GM23338 (cell line): ENCODE results near the gene C10orf90. TPM values are rescaled to one million over a fixed set of nuclear protein-coding genes. Genes with fewer than 3 reads are reported as not detected.

Source experiments
- ATAC-seq: fragments of 200-7000 bp; cut with Tn5 transposase; 3 replicates; pipeline ENCODE4 v1.9.1; 2020
- DNase-seq: peaks from one replicate; pipeline ENCODE4 v3.0.0-alpha.2; 2015; ENCODE audit warnings: low spot score
- H2AFZ ChIP-seq: fragments of 200-600 bp; sonication (generic); 2 replicates; pipeline ENCODE4 v1.8.0; 2016; ENCODE audit warnings: antibody characterized with exemption, mild to moderate bottlenecking, moderate library complexity
- H3F3A ChIP-seq: fragments of 200-600 bp; sonication (generic); replicated peaks from 2 replicates; pipeline ENCODE4 v1.8.0; 2017; ENCODE audit warnings: antibody characterized with exemption, mixed run types, low read depth
- H3K27ac ChIP-seq: fragments of 200-600 bp; sonication (generic); 2 replicates; pipeline ENCODE4 v1.6.1; 2016; ENCODE audit warnings: low read depth
- H3K27me3 ChIP-seq: fragments of 200-600 bp; sonication (generic); 2 replicates; pipeline ENCODE4 v1.8.0; 2016; ENCODE audit warnings: mild to moderate bottlenecking, mixed run types, moderate library complexity; ENCODE audit not compliant: insufficient read depth
- H3K36me3 ChIP-seq: fragments of 200-600 bp; sonication (generic); 2 replicates; pipeline ENCODE4 v1.8.0; 2016; ENCODE audit warnings: mild to moderate bottlenecking; ENCODE audit not compliant: insufficient read depth
- H3K4me1 ChIP-seq: fragments of 200-600 bp; sonication (generic); 2 replicates; pipeline ENCODE4 v1.8.0; 2016; ENCODE audit warnings: mild to moderate bottlenecking, moderate library complexity; ENCODE audit not compliant: insufficient read depth
- H3K4me2 ChIP-seq: fragments of 200-600 bp; sonication (generic); 2 replicates; pipeline ENCODE4 v1.7.1; 2017; ENCODE audit warnings: mixed run types
- H3K4me3 ChIP-seq: fragments of 200-600 bp; sonication (generic); 2 replicates; pipeline ENCODE4 v1.6.1; 2016; ENCODE audit warnings: mixed run types
- H3K79me2 ChIP-seq: fragments of 200-600 bp; sonication (generic); replicated peaks from 2 replicates; pipeline ENCODE4 v1.8.0; 2017; ENCODE audit warnings: mild to moderate bottlenecking; ENCODE audit not compliant: insufficient read depth
- H3K9me2 ChIP-seq: fragments of 200-600 bp; sonication (generic); 2 replicates; pipeline ENCODE4 v1.8.0; 2017; ENCODE audit not compliant: insufficient read depth
- H4K20me1 ChIP-seq: fragments of 200-600 bp; sonication (generic); replicated peaks from 2 replicates; pipeline ENCODE4 v1.8.0; 2017; ENCODE audit warnings: mild to moderate bottlenecking; ENCODE audit not compliant: insufficient read depth
- H3K27ac Mint-ChIP-seq: 2 replicates; pipeline ENCODE4 v1.8.0; 2020; ENCODE audit warnings: inconsistent platforms, mild to moderate bottlenecking, moderate library complexity, mixed read lengths
- H3K27me3 Mint-ChIP-seq: 3 replicates; pipeline ENCODE4 v1.8.0; 2022; ENCODE audit warnings: low read depth, mild to moderate bottlenecking, moderate library complexity, mixed read lengths, inconsistent platforms; ENCODE audit not compliant: insufficient read depth, poor library complexity
- H3K36me3 Mint-ChIP-seq: 3 replicates; pipeline ENCODE4 v1.8.0; 2021; ENCODE audit warnings: low read depth, mild to moderate bottlenecking, inconsistent platforms, moderate library complexity, mixed read lengths
- H3K4me1 Mint-ChIP-seq: 3 replicates; pipeline ENCODE4 v1.8.0; 2020; ENCODE audit warnings: mild to moderate bottlenecking, inconsistent platforms, mixed read lengths
- H3K4me3 Mint-ChIP-seq: 3 replicates; pipeline ENCODE4 v1.8.0; 2021; ENCODE audit warnings: moderate library complexity, mild to moderate bottlenecking, inconsistent platforms, mixed read lengths
- H3K9me3 Mint-ChIP-seq: 3 replicates; pipeline ENCODE4 v1.8.0; 2020; ENCODE audit warnings: moderate library complexity, mild to moderate bottlenecking, inconsistent platforms, mixed read lengths
- CREB1 ChIP-seq: fragments of 250-450 bp; sonication (Bioruptor Pico); IDR thresholded peaks from 2 replicates; pipeline ENCODE4 v1.5.0; 2020; ENCODE audit warnings: low read depth, mild to moderate bottlenecking, moderate library complexity
- ETS1 ChIP-seq: IDR thresholded peaks from 2 replicates; pipeline ENCODE4 v1.6.1; 2016; ENCODE audit warnings: antibody characterized with exemption
- EZH2 ChIP-seq: fragments of 200-600 bp; sonication (generic); IDR thresholded peaks from one replicate; pipeline ENCODE4 v1.8.0; 2017; ENCODE audit warnings: antibody characterized with exemption, mild to moderate bottlenecking, low read depth; ENCODE audit not compliant: unreplicated experiment
- EZH2phosphoT487 ChIP-seq: fragments of 200-600 bp; sonication (generic); IDR thresholded peaks from one replicate; pipeline ENCODE4 v1.8.1; 2018; ENCODE audit warnings: antibody characterized with exemption; ENCODE audit not compliant: unreplicated experiment
- POLR2AphosphoS5 ChIP-seq: IDR thresholded peaks from 2 replicates; pipeline ENCODE4 v1.6.1; 2016; ENCODE audit warnings: antibody characterized with exemption, low read depth
- ZNF114 ChIP-seq: fragments of 250-450 bp; sonication (Bioruptor Pico); IDR thresholded peaks from 2 replicates; pipeline ENCODE4 v1.5.0; 2020; ENCODE audit warnings: mild to moderate bottlenecking, moderate library complexity
- ZNF331 ChIP-seq: fragments of 250-450 bp; sonication (Bioruptor Pico); IDR thresholded peaks from 2 replicates; pipeline ENCODE4 v1.5.0; 2020; ENCODE audit warnings: low read depth, mild to moderate bottlenecking, moderate library complexity
- polyA plus RNA-seq: library from polyadenylated mRNA; unstranded; fragments of >200 nt; fragmentation: Nextera tagmentation; extraction: Ambion mirVana; gene quantifications from 2 replicates; pipeline ENCODE4 v1.2.1, GENCODE V29; 2016
- total RNA-seq: library from RNA; depleted of rRNA; stranded (reverse); fragments of >200 nt; shearing (Covaris generic); gene quantifications from 2 replicates; pipeline ENCODE4 v1.2.3, GENCODE V29; 2014
- TF ChIP-seq, protein P1 (sequence below): fragments of 250-450 bp; sonication (Bioruptor Pico); IDR thresholded peaks from 2 replicates; pipeline ENCODE4 v1.5.0; 2020; ENCODE audit warnings: mild to moderate bottlenecking, moderate library complexity

The C10orf90 gene
- total and polyA plus RNA-seq, 2 experiments from 2014 or later, result 0.76 to 0.97 TPM

- TF ChIP-seq, protein P1, sequence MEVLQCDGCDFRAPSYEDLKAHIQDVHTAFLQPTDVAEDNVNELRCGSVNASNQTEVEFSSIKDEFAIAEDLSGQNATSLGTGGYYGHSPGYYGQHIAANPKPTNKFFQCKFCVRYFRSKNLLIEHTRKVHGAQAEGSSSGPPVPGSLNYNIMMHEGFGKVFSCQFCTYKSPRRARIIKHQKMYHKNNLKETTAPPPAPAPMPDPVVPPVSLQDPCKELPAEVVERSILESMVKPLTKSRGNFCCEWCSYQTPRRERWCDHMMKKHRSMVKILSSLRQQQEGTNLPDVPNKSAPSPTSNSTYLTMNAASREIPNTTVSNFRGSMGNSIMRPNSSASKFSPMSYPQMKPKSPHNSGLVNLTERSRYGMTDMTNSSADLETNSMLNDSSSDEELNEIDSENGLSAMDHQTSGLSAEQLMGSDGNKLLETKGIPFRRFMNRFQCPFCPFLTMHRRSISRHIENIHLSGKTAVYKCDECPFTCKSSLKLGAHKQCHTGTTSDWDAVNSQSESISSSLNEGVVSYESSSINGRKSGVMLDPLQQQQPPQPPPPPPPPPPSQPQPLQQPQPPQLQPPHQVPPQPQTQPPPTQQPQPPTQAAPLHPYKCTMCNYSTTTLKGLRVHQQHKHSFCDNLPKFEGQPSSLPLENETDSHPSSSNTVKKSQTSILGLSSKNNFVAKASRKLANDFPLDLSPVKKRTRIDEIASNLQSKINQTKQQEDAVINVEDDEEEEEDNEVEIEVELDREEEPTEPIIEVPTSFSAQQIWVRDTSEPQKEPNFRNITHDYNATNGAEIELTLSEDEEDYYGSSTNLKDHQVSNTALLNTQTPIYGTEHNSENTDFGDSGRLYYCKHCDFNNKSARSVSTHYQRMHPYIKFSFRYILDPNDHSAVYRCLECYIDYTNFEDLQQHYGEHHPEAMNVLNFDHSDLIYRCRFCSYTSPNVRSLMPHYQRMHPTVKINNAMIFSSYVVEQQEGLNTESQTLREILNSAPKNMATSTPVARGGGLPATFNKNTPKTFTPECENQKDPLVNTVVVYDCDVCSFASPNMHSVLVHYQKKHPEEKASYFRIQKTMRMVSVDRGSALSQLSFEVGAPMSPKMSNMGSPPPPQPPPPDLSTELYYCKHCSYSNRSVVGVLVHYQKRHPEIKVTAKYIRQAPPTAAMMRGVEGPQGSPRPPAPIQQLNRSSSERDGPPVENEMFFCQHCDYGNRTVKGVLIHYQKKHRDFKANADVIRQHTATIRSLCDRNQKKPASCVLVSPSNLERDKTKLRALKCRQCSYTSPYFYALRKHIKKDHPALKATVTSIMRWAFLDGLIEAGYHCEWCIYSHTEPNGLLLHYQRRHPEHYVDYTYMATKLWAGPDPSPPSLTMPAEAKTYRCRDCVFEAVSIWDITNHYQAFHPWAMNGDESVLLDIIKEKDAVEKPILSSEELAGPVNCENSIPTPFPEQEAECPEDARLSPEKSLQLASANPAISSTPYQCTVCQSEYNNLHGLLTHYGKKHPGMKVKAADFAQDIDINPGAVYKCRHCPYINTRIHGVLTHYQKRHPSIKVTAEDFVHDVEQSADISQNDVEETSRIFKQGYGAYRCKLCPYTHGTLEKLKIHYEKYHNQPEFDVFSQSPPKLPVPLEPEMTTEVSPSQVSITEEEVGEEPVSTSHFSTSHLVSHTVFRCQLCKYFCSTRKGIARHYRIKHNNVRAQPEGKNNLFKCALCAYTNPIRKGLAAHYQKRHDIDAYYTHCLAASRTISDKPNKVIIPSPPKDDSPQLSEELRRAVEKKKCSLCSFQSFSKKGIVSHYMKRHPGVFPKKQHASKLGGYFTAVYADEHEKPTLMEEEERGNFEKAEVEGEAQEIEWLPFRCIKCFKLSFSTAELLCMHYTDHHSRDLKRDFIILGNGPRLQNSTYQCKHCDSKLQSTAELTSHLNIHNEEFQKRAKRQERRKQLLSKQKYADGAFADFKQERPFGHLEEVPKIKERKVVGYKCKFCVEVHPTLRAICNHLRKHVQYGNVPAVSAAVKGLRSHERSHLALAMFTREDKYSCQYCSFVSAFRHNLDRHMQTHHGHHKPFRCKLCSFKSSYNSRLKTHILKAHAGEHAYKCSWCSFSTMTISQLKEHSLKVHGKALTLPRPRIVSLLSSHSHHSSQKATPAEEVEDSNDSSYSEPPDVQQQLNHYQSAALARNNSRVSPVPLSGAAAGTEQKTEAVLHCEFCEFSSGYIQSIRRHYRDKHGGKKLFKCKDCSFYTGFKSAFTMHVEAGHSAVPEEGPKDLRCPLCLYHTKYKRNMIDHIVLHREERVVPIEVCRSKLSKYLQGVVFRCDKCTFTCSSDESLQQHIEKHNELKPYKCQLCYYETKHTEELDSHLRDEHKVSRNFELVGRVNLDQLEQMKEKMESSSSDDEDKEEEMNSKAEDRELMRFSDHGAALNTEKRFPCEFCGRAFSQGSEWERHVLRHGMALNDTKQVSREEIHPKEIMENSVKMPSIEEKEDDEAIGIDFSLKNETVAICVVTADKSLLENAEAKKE, result no peak
- no peak for TF ChIP-seq POLR2AphosphoS5
Observed at GRCh38 chr10:126632705-126633104, 37.8 kb downstream of the C10orf90 start (continued).

GRCh38 chr10:126629925-126630624 is 40.4 kb downstream of the C10orf90 start:
- Histone ChIP-seq H3K4me3 (no peak overlapping the region), H3K27ac (no peak overlapping the region), H3K36me3 (no peaks in the 10 kb centered on the region), H3F3A (no peaks in the 10 kb centered on the region), H3K27me3 (no peaks in the 10 kb centered on the region), H3K4me2 (no peak overlapping the region), H2AFZ (no peak overlapping the region), H3K9me2 (no peaks in the 10 kb centered on the region), H3K79me2 (no peaks in the 10 kb centered on the region), H4K20me1 (no peaks in the 10 kb centered on the region), H3K4me1 (no peaks in the 10 kb centered on the region)
- no peak for ATAC-seq
- no peaks in the 10 kb centered on the region for H3K9me3 Mint-ChIP-seq
- H3K27ac Mint-ChIP-seq, result no peak overlapping the region
- no peaks in the 10 kb centered on the region for H3K27me3 Mint-ChIP-seq
- no peaks in the 10 kb centered on the region for H3K36me3 Mint-ChIP-seq
- H3K4me3 Mint-ChIP-seq, result no peak overlapping the region
- peaks cover under 1% of the 10 kb centered on the region; the same call in 2 of the 3 replicates for H3K4me1 Mint-ChIP-seq
- no peak for DNase-seq
- TF ChIP-seq, protein P1, result no peak
- TF ChIP-seq ZNF331 (CRISPR knock-in tag) (no peak), ETS1 (no peak), POLR2AphosphoS5 (no peak), ZNF114 (CRISPR knock-in tag) (no peak), EZH2phosphoT487 (no peak), CREB1 (CRISPR knock-in tag) (no peak), EZH2 (no peak)
